Mesothelial cell of epicardium (in vitro differentiated cells): ENCODE results near the gene CFAP20DC. TPM values are rescaled to one million over a fixed set of nuclear protein-coding genes. Genes with fewer than 3 reads are reported as not detected.

Source experiments
- DNase-seq, 2 experiments: peaks; one replicate each; pipeline ENCODE4 v3.0.0; 2021; ENCODE audit warnings: low spot score in 2 of 2; ENCODE audit not compliant: unreplicated experiment in 2 of 2
- H3K27ac Mint-ChIP-seq: 2 replicates; pipeline ENCODE4 v1.8.0; 2021; ENCODE audit warnings: mixed read lengths
- H3K27me3 Mint-ChIP-seq: 2 replicates; pipeline ENCODE4 v1.8.0; 2021; ENCODE audit warnings: low read depth, mixed read lengths
- H3K36me3 Mint-ChIP-seq: 2 replicates; pipeline ENCODE4 v1.8.0; 2021; ENCODE audit warnings: mixed read lengths
- H3K4me1 Mint-ChIP-seq: 2 replicates; pipeline ENCODE4 v1.8.0; 2021; ENCODE audit warnings: mixed read lengths
- H3K4me3 Mint-ChIP-seq: 2 replicates; pipeline ENCODE4 v1.8.0; 2021; ENCODE audit warnings: mild to moderate bottlenecking, moderate library complexity, mixed read lengths
- H3K9me3 Mint-ChIP-seq: 2 replicates; pipeline ENCODE4 v1.8.0; 2021; ENCODE audit warnings: mixed read lengths
- total RNA-seq: library from RNA; stranded (reverse); gene quantifications from 3 replicates; pipeline ENCODE4 v1.2.1, GENCODE V29; 2021
- TF ChIP-seq, protein P1 (sequence below): fragments of 200-600 bp; sonication (generic); IDR thresholded peaks from one replicate; pipeline ENCODE4 v1.5.0; 2021; ENCODE audit warnings: antibody characterized with exemption; ENCODE audit not compliant: unreplicated experiment

The CFAP20DC gene
- total RNA-seq, 1 donor from 2014 or later, result 5.4 TPM

GRCh38 chr3:58692484-58692883 lies 357.3 kb downstream of the CFAP20DC start:
- H3K4me1 Mint-ChIP-seq, result no peaks in the 10 kb centered on the region
- DNase-seq, result no peak
- peaks cover 61% of the 10 kb centered on the region for H3K9me3 Mint-ChIP-seq
- TF ChIP-seq, protein P1, sequence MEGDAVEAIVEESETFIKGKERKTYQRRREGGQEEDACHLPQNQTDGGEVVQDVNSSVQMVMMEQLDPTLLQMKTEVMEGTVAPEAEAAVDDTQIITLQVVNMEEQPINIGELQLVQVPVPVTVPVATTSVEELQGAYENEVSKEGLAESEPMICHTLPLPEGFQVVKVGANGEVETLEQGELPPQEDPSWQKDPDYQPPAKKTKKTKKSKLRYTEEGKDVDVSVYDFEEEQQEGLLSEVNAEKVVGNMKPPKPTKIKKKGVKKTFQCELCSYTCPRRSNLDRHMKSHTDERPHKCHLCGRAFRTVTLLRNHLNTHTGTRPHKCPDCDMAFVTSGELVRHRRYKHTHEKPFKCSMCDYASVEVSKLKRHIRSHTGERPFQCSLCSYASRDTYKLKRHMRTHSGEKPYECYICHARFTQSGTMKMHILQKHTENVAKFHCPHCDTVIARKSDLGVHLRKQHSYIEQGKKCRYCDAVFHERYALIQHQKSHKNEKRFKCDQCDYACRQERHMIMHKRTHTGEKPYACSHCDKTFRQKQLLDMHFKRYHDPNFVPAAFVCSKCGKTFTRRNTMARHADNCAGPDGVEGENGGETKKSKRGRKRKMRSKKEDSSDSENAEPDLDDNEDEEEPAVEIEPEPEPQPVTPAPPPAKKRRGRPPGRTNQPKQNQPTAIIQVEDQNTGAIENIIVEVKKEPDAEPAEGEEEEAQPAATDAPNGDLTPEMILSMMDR, result no peak
- H3K27ac Mint-ChIP-seq, result no peak overlapping the region
- H3K4me3 Mint-ChIP-seq, result no peak overlapping the region
- H3K36me3 Mint-ChIP-seq, result peaks cover 2% of the 10 kb centered on the region
- H3K27me3 Mint-ChIP-seq, result no peaks in the 10 kb centered on the region
